Kidney (tissue), 14 donors: ENCODE measurements around the gene SMAD1. TPM values are rescaled to one million over a fixed set of nuclear protein-coding genes. Genes with fewer than 3 reads are reported as not detected.

ENCODE experiments used
- DNase-seq, 5 donors: peaks; one replicate each; pipeline ENCODE4 v3.0.0-alpha.2; 2013 to 2020
- FAIRE-seq: peaks from 2 replicates; lab custom pipeline; 2012; peaks lifted over from hg19 to GRCh38; lab: Jason Lieb, UNC
- H3K27ac ChIP-seq, 2 donors: one replicate each; pipeline ENCODE4 v1.7.0; 2013; ENCODE audit warnings: low read depth in 2 of 2, low read length in 2 of 2, inconsistent platforms in 1 of 2
- H3K27me3 ChIP-seq: one replicate; pipeline ENCODE4 v1.7.1; 2013; ENCODE audit warnings: low read length, inconsistent platforms; ENCODE audit not compliant: control insufficient read depth, insufficient read depth
- H3K36me3 ChIP-seq, 3 donors: one replicate each; pipeline versions ENCODE4 v1.7.0 to v1.7.1; 2013; ENCODE audit warnings: low read length in 3 of 3, control low read depth in 1 of 3, inconsistent platforms in 1 of 3; ENCODE audit not compliant: insufficient read depth in 3 of 3, control insufficient read depth in 2 of 3
- H3K4me1 ChIP-seq, 3 donors: one replicate each; pipeline versions ENCODE4 v1.7.0 to v1.7.1; 2013; ENCODE audit warnings: low read length in 3 of 3, inconsistent platforms in 1 of 3, low read depth in 1 of 3; ENCODE audit not compliant: control insufficient read depth in 2 of 3, insufficient read depth in 2 of 3
- H3K4me3 ChIP-seq, 3 donors: one replicate each; pipeline versions ENCODE4 v1.7.0 to v1.8.1; 2013; ENCODE audit warnings: low read length in 3 of 3, control low read depth in 1 of 3, inconsistent platforms in 1 of 3
- H3K9ac ChIP-seq, 3 donors: one replicate each; pipeline versions ENCODE4 v1.7.0 to v1.7.1; 2013; ENCODE audit warnings: low read length in 3 of 3, control low read depth in 1 of 3, inconsistent platforms in 1 of 3
- H3K9me3 ChIP-seq, 3 donors: one replicate each; pipeline versions ENCODE4 v1.7.0 to v1.7.1; 2013; ENCODE audit warnings: low read length in 3 of 3, control low read depth in 1 of 3, inconsistent platforms in 1 of 3; ENCODE audit not compliant: control insufficient read depth in 2 of 3, insufficient read depth in 1 of 3
- CTCF ChIP-seq: IDR thresholded peaks from 3 replicates; pipeline ENCODE4 v1.5.1; 2012; ENCODE audit warnings: mild to moderate bottlenecking, moderate library complexity, borderline replicate concordance; ENCODE audit not compliant: insufficient read depth; ENCODE audit errors: extremely low read depth
- intact Hi-C: fragments of 100-400 bp; cut with DNase I; formaldehyde crosslinking; loops from one replicate; pipeline ENCODE4 v1.11.1; 2022
- polyA plus RNA-seq: library from polyadenylated mRNA; stranded (reverse); fragments of 350-450 nt; fragmentation: Illumina TruSeq; extraction: RNeasy Lipid Tissue Mini Kit (QIAGEN cat#74804); gene quantifications from one replicate; pipeline ENCODE4 v1.2.3, GENCODE V29; 2014; ENCODE audit warnings: low read depth, low replicate concordance; ENCODE audit not compliant: insufficient read depth
- total RNA-seq: library from RNA; stranded (reverse); fragmentation: NEBNext Ultra II Directional; extraction: Animal tissue kit (Norgen Biotek cat#: 25700); gene quantifications from one replicate; pipeline ENCODE4 v1.2.1, GENCODE V29; 2021
- donor health status: control.
- donor health status: control.
- donor health status: control.
- donor health status: control.
- donor health status: control.
- donor health status: DM: yes; HTN: yes; CAD: no.
- donor health status: Normal renal cell carcinoma (clear cell type).

SMAD1 gene
- total and polyA plus RNA-seq, 2 donors from 2014 or later = 8.9 to 39.5 TPM

DNA sequence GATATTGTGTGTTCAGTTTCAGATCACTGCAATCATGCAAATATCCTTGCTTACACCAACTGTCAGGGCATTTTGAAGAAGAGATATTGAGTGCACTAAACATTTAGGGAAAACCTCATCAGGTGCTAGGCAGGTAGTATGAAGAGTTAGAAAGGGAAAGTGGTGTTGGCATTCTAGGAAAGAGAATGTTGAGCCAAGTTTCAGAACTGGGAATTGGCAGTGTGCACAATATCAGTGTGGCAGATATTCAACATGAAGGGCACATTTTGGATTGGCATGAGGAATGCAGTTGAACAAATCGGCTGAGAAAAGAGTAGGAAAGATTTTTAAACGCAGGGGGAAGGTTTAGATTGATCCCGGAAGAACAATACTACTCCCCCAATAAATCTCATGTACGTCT is 43.4 kb upstream of the SMAD1 start:
- no peak for DNase-seq
- TF ChIP-seq CTCF = no peak
- Histone ChIP-seq H3K4me1 (no peaks in the 10 kb centered on the region), H3K27ac (no peak overlapping the region), H3K9me3 (no peaks in the 10 kb centered on the region), H3K36me3 (no peaks in the 10 kb centered on the region), H3K9ac (no peak overlapping the region), H3K4me3 (no peak overlapping the region), H3K27me3 (no peaks in the 10 kb centered on the region)
- no peak for FAIRE-seq
- intact Hi-C loops = no loop called here

- Histone ChIP-seq H3K36me3 (no peaks in the 10 kb centered on the region), H3K9me3 (no peaks in the 10 kb centered on the region), H3K27ac (no peak overlapping the region), H3K9ac (no peak overlapping the region), H3K4me3 (no peak overlapping the region), H3K4me1 (no peaks in the 10 kb centered on the region), H3K27me3 (no peaks in the 10 kb centered on the region)
- intact Hi-C loops = no loop called here
- no peak for FAIRE-seq
- no peak for DNase-seq
- no peak for TF ChIP-seq CTCF
Measured at GRCh38 chr4:145440292-145441007, 41.2 kb upstream of the SMAD1 start.

DNA sequence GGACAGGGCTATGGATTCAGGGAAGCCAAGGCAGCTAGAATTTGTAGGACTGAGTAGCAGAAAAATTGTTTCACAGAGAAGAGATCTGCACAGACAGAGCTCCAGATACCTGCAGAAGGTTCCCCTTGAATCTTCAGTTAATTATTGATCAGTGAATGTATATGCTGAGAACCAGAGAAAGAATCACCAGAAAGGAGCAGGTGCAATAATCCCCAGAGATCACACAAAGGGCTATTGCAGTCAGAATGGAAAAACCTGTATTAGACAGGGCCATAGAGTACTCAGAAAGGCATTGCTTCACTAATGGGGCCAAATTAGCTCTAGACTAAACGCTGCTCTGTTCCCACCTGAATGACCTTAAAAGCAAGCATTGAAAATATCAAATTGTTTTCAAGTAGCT is 35.5 kb upstream of the SMAD1 start:
- FAIRE-seq (no peak), DNase-seq (no peak)
- no peak for TF ChIP-seq CTCF
- Histone ChIP-seq H3K36me3 (no peaks in the 10 kb centered on the region), H3K9ac (no peak overlapping the region), H3K4me3 (no peak overlapping the region), H3K27me3 (no peaks in the 10 kb centered on the region), H3K9me3 (no peaks in the 10 kb centered on the region), H3K27ac (no peak overlapping the region), H3K4me1 (no peaks in the 10 kb centered on the region)
- intact Hi-C loops = no loop called here
